ENCODE results near the gene LUZP1.

The LUZP1 gene

DNA sequence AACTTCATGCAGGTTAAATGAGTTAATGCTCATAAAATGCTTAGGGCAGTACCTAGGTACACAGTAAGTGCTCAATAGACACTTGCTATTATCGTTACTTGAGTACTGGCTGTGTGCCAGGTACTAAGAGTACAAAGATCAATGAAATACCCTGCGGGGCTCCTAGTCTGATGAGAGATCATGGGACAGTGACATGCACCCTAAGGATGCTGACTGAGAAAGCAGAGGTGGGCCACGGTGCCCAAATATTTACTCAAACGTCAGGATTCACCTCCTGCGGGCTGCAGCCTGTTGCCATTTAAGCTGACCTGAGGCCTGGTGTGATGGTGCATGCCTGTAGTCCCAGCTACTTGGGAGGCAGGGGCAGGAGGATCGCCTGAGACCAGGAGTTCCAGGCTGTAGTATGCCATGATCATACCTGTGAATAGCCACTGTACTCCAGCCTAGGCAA lies 19.8 kb upstream of the LUZP1 start:
- no peak for DNase-seq

DNA sequence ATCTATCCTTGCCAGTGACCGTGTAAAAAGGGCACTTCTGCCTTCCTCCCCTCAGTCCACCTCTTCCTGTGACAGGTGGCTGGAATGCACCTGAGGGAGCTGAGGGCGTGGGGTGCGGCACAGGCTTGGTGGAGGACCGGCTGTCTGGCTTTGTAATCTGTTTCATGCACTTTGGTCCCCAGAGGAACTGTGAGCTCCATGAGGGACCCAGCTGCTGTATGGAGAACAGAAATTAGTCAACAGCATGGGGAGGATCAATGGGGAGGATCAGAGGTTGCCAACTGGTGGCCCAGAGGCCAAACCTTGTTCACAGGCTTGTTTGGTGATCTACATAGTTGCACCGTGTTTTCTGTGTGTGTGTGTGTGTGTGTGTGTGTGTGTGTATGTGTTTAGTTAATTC lies 19.0 kb upstream of the LUZP1 start:
- DNase-seq = no peak

DNA sequence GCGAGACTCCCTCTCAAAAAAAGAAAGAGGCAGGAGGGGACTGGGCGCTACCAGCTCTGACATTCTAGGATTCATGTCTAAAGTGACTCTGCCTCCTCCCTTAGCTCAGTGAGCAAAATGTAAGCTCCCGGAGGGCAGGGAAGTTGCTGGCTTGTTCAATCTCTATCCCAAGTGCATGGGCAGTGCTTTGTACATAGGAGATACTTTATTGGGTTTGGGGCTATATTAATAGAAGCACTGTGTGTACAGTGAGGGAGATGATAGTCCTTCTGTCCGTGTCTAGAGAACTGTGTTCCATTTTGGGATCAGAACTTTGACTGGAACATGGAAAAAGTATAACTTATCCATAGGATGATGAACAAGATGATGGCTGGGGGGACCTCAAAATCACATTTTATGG lies 16.7 kb upstream of the LUZP1 start:
- no peak for DNase-seq

DNA sequence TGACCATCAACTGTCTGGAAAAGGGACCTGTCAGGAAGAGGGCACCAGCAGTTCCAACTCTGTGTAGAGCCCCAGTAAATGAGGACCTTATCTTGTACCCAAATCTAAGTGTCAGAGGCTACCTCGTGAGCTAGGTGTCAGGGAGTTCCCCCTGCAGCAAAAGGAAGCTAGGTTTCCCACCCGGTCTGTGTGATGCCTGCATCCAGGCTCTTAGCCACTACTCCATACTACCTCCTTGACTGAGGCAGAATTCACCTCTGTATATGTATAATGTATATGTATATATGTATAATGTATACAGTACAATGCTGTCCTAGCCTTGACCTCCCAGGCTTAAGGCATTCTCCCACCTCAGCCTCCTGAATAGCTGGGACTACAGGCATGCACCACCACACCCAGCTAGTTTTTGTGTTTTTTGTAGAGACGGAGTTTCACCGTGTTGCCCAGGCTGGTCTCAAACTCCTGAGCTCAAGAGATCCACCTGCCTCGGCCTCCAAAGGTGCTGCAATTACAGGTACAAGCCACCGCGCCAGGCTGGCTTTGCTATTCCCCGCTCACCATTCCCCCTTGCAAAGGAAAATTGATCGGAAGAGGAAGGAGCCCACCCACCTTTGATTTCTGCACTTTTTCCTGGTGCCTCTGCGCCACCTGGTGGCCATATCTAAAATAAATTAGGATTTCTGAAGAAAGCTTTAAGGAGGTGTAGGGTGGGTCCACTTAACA lies 15.7 kb upstream of the LUZP1 start:
- peak; percentile 62 for DNase-seq

DNA sequence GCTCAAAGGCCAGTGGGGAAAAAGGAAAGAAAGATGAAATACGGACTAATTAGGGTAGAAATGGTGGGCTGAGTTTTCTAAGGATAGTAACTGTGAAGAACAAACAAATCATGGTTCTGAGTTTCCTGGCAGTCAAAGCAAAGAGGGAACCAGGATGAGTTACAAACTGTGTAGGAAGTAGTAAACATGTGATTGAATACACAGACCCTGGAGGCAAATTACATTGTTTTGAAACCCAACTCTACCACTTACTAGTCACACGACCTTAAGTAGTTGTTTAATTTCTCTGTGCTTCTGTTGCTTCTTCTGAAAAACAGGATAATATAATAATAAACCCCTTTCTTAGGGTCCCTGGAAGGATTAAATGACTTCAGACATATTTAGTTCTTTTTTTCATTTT lies 11.2 kb upstream of the LUZP1 start:
- DNase-seq = no peak

DNA sequence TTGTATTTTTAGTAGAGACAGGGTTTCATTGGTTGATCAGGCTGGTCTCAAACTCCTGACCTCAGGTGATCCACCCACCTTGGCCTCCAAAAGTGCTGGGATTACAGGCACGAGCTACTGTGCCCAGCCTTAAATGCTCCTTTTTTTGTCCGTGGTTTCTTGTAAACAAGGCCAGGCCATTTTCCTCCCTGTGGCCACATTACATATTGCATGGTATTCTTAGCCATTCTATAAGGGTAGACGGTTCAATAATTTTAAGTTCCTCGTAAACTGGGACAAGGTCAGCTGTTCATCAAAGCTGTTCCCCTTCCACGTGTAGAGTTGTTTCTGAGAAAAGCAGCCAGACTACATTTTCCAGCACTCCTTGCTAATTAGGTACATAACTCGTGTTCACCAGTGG lies 10.3 kb upstream of the LUZP1 start:
- DNase-seq = no peak

DNA sequence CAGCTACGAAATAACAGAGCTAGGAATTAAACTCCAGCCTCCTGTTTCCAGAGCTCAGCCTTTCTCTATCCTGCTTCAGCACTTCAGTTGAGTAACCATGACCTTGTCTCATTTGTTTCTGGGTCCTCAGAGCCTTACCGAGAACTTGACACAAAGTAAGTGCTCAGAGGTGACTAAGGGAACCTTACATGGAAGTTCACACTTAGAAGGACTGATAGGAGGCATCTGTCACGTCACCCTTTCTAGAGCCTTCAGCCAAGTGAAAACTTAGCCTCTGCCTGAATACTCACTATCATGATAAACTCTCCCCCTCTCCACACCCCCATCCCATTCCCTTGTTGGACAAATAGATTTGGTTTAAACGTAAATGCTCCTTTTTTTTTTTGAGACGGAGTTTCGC lies 9.8 kb upstream of the LUZP1 start:
- no peak for DNase-seq

DNA sequence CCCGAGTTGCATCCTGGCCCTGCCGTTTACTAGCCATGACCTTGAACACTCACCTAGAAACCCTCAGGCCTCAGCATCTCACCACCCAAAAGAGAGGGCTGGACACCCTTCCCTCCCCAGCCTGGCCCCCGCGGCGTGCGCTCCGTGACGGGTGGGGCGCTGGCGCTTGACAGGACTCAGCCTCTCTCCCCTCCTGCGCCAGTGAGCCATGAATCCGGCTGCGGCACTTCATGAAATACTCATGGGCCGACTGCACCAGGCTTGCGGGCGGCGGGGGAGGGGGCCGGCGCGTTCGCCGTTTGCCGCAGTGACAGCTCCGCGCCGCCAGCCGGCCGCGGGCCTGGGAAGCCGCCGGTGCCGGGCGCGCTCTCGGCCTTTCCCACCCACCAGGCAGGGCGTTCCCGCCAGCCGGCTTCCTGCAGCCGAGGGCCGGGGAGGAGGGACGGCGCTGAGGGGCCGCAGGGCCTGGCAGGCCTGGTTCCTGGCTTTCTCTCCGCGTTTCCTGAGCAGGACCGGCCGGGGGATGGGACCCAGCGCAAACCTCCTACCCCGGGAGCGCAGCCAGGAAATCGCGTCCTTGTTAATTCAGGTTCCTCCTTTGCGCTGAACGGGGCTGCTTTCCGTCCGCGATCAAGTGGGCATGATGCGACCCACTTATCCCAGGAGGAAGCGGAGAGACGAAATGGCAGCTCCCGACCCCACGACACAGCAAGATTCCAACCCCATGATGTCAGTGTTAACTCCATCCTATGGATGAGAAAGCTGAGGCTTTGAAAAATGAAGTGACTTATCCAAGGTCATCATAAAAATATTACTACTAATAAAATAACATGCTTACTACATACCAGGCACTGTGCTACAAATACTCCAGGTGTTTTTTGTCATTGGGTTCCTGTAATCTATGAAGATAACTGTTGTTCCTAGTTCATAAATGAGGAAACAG lies 9.1 kb upstream of the LUZP1 start:
- peak; percentile 82 for DNase-seq

DNA sequence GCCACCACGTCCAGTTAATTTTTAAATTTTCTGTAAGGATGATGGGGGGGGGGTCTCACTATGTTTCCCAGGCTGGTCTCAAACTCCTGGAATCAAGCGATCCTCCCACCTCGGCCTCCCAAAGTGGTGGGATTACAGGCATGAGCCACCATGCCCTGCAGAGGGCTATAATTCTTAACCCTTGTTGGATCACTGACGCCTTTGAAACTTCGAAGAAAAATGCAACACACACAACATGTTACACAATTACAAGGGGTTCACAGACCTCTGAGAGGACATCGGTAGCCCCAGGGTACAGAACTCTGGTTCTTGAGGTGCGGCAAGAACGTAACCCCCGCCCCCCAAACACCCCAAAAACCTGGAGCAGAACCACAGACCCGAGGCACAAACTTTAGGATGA lies 8.4 kb upstream of the LUZP1 start:
- no peak for DNase-seq

DNA sequence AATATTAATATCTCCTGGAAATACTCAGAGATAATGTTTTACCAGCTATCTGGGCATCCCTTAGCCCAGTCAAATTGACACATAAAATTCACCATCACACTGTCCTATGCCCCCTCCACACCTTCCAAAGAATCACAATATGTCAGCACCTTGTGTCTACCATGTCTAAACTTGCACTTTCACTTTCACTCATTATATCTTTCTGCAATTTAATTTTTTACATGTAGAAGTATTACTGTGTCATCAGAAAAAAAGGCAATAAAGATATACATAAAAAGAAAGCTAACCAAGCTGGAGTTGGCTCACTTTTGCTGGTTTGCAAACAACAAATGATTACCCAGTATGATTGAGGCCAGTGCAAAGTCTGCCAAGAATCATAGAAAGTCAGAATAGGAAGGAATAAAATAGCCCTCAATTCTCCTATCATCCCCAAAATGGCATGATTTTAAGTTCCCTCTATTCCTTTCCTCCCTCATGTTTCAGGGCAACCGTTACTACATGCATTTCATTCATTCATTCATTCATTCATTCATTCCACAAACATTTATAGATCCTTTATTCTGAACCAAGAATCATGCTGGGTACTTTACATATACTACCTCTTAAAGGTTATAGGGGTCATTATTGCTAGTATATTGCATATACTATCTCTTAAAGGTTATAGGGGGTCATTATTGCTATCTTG lies 5.9 kb upstream of the LUZP1 start:
- DNase-seq = no peak

DNA sequence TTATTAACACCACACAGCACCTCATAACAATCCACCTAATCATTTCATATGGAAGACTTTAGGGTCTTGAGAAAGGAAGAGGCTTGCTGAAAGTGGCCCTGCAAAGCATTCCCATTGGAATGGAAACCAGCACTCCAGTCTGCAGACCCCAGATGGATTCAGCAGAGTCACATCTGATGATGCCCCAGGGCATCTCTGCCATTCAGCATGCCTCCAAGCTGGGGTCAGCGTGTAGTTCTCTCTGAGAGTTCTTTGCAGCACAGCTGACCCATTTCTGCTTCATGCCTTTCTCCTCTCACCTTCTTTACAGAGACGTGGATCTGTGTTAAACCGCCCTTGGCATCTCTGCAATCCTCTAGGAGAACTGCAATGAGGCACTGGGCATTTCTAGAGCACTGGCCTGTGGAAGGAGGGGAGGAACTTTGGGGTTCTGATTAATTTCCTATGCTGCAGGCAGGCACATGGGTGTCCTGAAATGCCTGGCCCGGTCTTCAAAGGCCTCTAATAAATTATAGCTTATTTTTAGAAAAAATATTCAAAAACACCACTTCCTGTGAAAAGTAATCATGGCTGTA lies 2.6 kb upstream of the LUZP1 start:
- DNase-seq = no peak

DNA sequence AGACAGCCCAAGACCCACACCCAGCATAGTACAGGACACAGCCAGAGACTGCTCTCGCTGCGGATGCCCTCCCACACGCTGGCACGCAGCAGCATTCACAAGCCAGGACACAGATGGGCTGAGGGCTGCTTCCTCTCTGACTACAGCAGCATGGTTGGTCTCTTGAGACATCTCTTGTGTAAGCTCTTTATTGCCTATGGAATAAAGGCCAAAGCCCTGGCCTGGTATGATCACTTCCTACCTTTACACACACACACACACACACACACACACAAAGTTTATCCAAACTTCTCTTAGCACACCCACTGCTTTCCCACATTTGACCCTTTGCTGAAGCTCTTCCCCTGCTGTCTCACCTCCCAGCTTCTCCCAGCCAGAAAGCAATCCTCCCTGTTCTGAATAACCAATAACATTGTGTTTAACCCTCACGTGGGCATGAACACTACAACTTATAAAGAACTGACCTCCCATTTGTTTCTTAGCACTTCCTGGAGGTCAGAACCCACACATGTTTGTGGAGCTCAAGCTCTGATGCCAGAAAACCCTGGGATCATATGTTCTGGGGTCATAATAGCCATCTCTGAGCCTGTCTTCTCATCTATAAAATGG lies 1.2 kb upstream of the LUZP1 start:
- no peak for DNase-seq

DNA sequence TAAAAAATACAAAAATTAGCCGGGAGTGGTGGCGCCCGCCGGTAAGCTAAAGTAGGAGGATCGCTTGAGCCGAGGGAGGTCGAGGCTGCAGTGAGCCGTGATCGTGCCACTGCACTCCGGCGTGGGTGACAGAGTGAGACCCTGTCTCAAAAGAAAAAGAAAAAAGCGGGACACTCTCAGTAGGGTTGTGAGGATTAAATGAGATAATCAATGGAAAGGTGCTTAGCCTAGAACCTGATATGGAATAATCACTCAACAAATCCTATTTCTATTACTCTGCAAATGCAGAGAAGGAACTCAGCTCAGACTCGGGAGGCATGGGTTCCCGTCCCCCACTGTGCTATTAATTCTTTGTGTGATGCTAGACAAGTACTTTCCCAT lies 529 bp upstream of the LUZP1 start:
- DNase-seq = no peak

DNA sequence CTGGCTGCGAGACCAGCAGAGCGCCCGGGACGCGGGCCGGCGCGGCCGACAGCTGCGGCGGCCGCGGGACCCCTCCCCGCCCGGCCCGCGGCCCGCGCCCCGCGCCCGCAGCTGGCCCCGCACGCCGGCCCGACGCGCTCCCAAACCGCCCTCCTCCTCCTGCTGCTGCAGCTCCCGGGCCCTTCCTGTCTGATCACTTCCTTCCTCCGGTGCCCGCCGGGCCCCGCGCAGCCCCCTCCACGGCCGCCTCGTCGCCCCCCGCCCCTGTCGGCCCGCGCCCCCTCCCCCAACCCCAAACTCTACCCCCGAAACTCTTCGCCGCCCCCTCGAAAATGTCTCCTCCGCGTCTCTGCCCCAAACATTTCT lies 594 bp downstream of the LUZP1 start:
- peak; percentile 34 for DNase-seq

DNA sequence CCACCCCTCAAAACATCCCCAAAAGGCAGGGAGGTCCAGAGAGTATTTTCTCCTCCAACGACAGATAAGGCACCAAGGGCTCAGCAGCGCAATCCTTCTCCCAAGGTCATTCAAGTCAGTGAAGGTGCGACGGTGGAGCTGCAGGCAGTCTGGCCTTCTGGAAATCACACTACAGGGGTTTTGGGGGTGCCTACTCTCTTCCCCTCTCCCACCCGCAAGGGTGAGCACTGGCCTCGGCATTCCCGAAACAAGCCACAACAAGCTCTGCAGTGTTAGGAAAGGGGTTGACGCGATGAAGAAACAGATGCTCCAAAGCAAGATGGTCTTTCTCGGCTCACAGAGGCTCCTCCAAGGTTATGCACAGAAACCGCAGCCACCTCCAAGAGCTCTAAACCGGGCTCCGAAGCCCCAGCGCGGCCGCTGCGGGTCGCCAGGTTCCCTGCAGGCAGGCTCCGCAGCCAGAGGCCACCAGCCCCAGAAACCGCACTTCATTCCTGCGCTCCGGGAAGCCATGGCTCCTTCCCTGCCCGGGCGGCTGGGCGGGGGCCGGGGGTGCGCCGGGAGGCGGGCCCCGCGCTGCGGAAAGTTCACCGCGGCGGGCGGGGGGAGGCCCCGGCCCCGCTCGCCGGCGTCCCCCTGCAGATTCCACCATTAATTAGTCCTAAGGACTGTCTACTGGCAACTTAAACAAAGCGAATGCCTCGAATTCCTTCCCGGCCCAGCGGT lies 1.1 kb downstream of the LUZP1 start:
- DNase-seq = no peak

DNA sequence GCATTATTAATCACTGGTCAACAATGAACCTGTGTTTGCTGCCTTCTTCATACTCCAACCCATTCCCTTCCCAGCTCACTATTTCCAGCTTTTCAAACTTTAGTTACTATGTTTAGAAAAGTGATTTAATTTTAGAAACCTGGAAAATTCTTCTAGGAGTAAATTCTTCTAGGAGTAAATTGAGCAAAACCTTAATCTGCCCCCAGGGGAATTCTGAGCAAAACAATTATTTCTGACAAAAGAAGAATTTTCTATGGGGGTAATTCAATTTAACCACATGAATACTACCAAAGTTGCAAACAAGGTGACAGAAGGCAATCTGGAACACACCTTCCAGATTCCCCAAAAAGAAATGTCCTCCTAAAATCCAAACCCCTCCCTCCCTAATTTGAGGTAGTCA lies 1.8 kb downstream of the LUZP1 start:
- DNase-seq = no peak

DNA sequence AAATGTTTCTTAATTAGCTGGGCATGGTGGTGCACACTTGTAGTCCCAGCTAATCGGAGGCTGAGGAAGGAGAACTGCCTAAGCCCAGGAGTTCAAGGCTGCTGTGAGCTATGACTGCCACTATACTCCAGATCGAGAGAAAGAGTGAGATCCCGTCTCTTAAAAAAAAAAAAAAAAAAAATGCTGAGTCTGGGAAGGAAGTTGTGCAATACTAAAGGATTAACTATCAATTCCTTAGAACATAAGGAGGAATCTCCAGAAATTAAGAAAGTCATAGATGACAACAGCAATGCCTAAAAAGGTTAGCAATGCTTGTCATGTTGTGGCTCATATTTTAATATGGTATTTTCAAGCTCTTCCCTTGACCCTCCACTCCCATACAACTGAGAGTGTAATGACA lies 5.3 kb downstream of the LUZP1 start:
- DNase-seq = no peak

DNA sequence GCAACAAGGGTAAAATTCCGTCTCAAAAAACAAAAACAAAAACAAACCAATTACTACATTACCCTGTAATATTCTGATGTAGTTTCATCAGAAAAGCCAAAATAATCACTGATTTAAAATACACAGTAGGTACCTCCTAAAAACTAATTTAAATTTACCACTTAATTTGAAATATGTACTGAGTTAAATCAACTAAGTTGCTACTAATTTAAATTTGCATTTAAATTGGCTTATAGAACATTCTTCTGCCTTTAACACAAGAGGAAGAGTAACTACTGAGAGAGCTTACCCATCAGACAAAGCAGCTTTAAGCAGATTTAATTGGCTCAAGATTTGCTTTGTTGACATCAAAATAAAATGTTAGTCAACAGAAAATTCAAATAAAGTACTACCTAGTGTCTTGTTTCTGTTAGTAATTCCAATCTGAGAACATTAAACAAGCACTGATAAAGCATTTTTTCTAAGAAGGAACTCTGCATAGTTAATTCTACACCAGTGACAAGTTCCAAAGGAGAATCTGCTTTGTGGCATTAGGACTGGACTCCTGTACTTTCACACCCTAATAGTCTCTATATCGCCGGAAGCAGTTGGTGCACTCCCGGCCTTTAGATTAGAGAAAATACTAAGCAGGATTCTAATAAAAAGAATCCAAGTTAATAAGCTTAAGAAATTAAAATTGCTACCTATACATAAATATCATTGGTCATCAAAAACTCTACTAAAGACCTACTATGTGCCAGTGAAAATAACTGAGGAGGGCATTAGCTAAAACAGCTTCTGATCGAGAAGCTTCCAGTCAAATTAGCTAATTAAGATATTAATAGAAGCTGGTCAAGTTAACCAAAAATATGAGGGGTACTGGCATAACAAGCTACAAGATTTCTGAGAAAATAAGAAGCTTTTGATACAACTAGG lies 8.4 kb downstream of the LUZP1 start:
- no peak for DNase-seq

DNA sequence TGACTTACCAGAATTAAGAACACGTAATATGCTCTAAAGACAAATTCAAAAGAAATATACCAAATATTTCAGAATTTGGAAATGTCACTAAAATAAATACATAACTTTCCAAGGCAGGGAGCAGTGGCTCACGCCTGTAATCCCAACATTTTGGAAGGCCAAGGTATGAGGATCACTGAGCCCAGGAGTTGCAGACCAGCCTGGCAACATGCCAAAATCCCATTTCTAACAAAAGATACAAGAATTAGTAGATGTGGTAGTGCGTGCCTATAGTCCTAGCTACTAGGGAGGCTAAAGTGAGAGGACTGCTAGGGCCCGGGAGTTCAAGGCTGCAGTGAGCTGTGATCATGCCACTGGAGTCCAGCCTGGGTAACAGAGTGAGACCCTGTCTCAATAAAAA lies 11.7 kb downstream of the LUZP1 start:
- DNase-seq = no peak

DNA sequence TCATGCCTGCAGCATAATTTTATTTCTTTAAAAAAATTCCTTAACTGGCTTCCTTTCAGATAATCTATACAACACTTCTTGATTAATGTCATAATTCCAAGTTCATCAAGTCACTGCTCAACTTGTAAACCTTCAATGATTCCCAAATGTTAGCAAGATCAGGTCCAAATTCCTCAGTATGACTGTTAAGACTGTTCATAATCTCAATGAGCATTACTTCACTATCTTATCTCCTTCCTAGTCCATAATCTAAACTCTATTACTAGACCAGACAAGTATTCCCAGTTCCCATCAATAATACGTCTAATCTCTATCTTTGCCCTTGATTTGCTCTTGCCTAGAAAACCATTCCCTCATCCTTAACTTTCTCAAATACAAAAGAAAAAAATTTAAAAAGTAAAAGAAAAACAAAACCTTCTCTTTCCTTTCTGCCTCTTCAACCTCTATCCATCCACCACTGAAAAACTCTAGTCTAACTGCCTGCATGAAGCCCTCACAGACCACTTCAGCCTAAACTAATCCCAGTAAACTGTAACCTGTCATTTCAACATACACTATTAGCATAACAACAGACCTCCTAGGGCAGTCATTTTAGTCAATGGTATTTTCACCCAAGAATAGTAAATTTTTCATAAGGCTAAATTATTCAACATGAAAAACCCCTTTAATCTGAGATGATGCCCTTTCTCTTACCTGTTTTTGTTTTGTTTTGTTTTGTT lies 15.5 kb downstream of the LUZP1 start:
- no peak for DNase-seq

DNA sequence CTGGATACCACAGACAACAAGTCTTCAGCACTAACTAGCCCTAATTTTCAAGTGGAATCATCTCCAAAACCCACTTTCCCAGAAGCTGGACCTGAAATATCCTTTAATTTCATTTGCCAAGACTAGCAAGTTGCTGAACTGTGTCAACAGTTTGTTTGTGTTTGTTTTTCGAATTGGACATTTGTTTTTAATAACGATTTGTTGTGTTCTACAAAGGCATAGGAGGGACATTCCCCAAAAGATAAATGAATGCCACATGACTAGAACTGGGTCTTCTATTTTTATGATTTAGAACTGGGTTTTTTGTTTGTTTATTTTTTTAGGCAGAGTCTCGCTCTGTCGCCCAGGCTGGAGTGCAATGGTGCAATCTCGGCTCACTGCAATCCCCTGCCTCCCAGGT lies 17.9 kb downstream of the LUZP1 start:
- DNase-seq = no peak
